ENCODE results near the gene TEAD4. TPM values are rescaled to one million over a fixed set of nuclear protein-coding genes. Genes with fewer than 3 reads are reported as not detected.
A peak's percentile ranks its signal among the peaks of the same experiment; 100 is the strongest.

Gene TEAD4
- total and polyA plus RNA-seq, 2 experiments from 2014 or later, result 5.5 to 12.7 TPM

GRCh38 chr12:3076730-3077571 is 117.8 kb downstream of the TEAD4 start, which contains the start of gene TSPAN9:
Gene TSPAN9, plus strand, starts transcription at chr12:3077379. Its CDS starts 123,815 bp downstream, at chr12:3201194.
- H3K36me3 ChIP-seq (replicated peaks; ENCODE audit: insufficient read depth, low read depth), result no peaks in the 10 kb centered on the region
- H3K27me3 ChIP-seq, result no peaks in the 10 kb centered on the region
- peak; percentile 89 for DNase-seq (ENCODE audit: low spot score)
- no peaks in the 10 kb centered on the region for H4K20me1 ChIP-seq (ENCODE audit: insufficient read depth, poor library complexity, severe bottlenecking)
- peak within 1 kb of the TSS; percentile 89 for H3K27ac ChIP-seq
- peaks cover 30% of the 10 kb centered on the region for H3K79me2 ChIP-seq
- peaks cover 6% of the 10 kb centered on the region for H3K4me1 ChIP-seq (ENCODE audit: insufficient read depth)
- peak within 1 kb of the TSS; percentile 94 for H2AFZ ChIP-seq
- H3K4me3 ChIP-seq, result peak within 1 kb of the TSS; percentile 78
- H3K4me2 ChIP-seq, result peak within 1 kb of the TSS; percentile 98
- H3K9me3 ChIP-seq (ENCODE audit: low read depth), result no peaks in the 10 kb centered on the region
- WGBS (ENCODE audit: low lambda C conversion rate, missing lambda C conversion rate), result 7% methylated on average over 26 of the region's 95 CpGs
- TF ChIP-seq EZH2 (IDR thresholded peaks at IDR 0.05; ENCODE audit: borderline replicate concordance), result no peak
- no peak for TF ChIP-seq EZH2phosphoT487 (IDR thresholded peaks at IDR 0.05; ENCODE audit: low read depth, severe bottlenecking, unreplicated experiment)
- TF ChIP-seq CTCF (IDR thresholded peaks at IDR 0.05; ENCODE audit: poor library complexity), result no peak
- no peaks in the 10 kb centered on the region for H3K9me2 ChIP-seq (replicated peaks; ENCODE audit: insufficient read depth)

GRCh38 chr12:3077572-3078081 is 118.4 kb downstream of the TEAD4 start:
- peaks cover 35% of the 10 kb centered on the region for H3K79me2 ChIP-seq
- peaks cover 12% of the 10 kb centered on the region for H3K4me1 ChIP-seq (ENCODE audit: insufficient read depth)
- peak overlapping the region; percentile 79 for H3K27ac ChIP-seq
- H3K27me3 ChIP-seq, result no peaks in the 10 kb centered on the region
- TF ChIP-seq EZH2phosphoT487 (IDR thresholded peaks at IDR 0.05; ENCODE audit: low read depth, severe bottlenecking, unreplicated experiment) (no peak), CTCF (IDR thresholded peaks at IDR 0.05; ENCODE audit: poor library complexity) (no peak), EZH2 (IDR thresholded peaks at IDR 0.05; ENCODE audit: borderline replicate concordance) (no peak)
- H4K20me1 ChIP-seq (ENCODE audit: insufficient read depth, poor library complexity, severe bottlenecking), result no peaks in the 10 kb centered on the region
- peak overlapping the region; percentile 54 for H2AFZ ChIP-seq
- DNase-seq (ENCODE audit: low spot score), result peak; percentile 37
- H3K9me2 ChIP-seq (replicated peaks; ENCODE audit: insufficient read depth), result no peaks in the 10 kb centered on the region
- WGBS (ENCODE audit: low lambda C conversion rate, missing lambda C conversion rate), result 2% methylated on average over 13 of the region's 32 CpGs
- no peaks in the 10 kb centered on the region for H3K36me3 ChIP-seq (replicated peaks; ENCODE audit: insufficient read depth, low read depth)
- H3K9me3 ChIP-seq (ENCODE audit: low read depth), result no peaks in the 10 kb centered on the region
- peak overlapping the region; percentile 65 for H3K4me3 ChIP-seq
- H3K4me2 ChIP-seq, result peak overlapping the region; percentile 98

GRCh38 chr12:3078086-3078820 is 119.1 kb downstream of the TEAD4 start:
- peaks cover 38% of the 10 kb centered on the region for H3K79me2 ChIP-seq
- H3K4me2 ChIP-seq, result peak overlapping the region; percentile 98
- no peak for DNase-seq (ENCODE audit: low spot score)
- H3K9me3 ChIP-seq (ENCODE audit: low read depth), result no peaks in the 10 kb centered on the region
- H3K4me1 ChIP-seq (ENCODE audit: insufficient read depth), result peaks cover 17% of the 10 kb centered on the region
- H3K9me2 ChIP-seq (replicated peaks; ENCODE audit: insufficient read depth), result no peaks in the 10 kb centered on the region
- H3K27ac ChIP-seq, result peak overlapping the region; percentile 79
- 56% methylated on average over 10 of the region's 10 CpGs for WGBS (ENCODE audit: low lambda C conversion rate, missing lambda C conversion rate)
- H4K20me1 ChIP-seq (ENCODE audit: insufficient read depth, poor library complexity, severe bottlenecking), result no peaks in the 10 kb centered on the region
- H3K36me3 ChIP-seq (replicated peaks; ENCODE audit: insufficient read depth, low read depth), result no peaks in the 10 kb centered on the region
- peak overlapping the region; percentile 54 for H2AFZ ChIP-seq
- no peak for TF ChIP-seq EZH2 (IDR thresholded peaks at IDR 0.05; ENCODE audit: borderline replicate concordance)
- TF ChIP-seq CTCF (IDR thresholded peaks at IDR 0.05; ENCODE audit: poor library complexity), result no peak
- no peak for TF ChIP-seq EZH2phosphoT487 (IDR thresholded peaks at IDR 0.05; ENCODE audit: low read depth, severe bottlenecking, unreplicated experiment)
- H3K4me3 ChIP-seq, result peak overlapping the region; percentile 65
- no peaks in the 10 kb centered on the region for H3K27me3 ChIP-seq

Measured in hepatocyte (in vitro differentiated cells).